NCI-H1092 treated with DMSO at 0.1 percent for 48 hours (cell line): ENCODE measurements around the gene ATP2A3.
A peak's percentile ranks its signal among the peaks of the same experiment; 100 is the strongest.

Experiments
- DNase-seq: peaks from one replicate; lab custom pipeline; 2025; lab: John Stamatoyannopoulos, UW

Gene ATP2A3

DNA sequence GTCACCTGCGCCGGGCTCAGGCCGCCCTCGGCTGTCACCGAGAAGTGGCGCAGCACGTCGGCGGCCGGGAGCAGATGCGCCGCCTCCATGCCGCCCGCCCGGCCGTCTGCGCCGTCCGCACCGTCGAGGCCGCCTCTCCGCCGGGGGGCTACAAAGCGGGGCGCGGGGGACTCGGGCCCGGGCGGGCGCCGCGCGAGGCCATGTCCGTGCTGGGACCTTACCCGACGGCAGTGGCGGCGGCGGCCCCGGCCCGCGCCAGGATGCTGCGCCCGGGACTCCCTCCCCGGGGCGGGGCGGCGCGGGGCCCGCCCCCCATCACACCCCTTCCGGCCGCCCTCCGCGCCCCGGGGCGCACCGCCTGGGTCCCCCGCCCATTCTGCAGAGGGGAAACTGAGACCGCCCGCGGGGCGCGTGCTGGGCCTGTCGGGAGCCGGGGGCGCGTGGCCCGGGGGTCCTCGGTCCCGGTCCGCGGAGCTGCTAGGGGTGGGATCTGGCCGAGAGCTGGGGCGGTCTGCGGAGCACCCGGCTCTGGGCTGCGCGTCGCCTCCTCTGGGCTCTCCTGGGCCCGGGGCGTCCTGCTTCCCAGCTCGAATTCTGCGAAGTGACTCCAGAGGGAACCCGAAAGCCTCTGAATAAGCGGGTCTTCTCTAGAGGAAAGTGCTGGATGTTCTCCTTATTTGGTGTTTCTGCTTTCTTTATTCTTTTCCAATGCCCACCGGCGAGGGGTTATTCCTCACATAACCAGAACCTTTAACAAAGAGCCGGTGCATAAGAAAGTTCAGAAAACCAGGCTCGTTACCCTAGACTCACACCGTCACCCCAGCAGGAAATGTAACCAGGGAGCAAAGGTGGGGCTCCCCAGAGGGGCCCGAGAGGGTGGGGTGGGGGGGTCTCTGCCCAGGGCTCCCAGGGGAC lies at the start of gene ATP2A3:
Gene ATP2A3, minus strand, starts transcription at position 235 of the 915 bp plus-strand sequence. Its CDS starts 146 bp downstream, at position 89.
- DNase-seq, result peak; percentile 64

DNA sequence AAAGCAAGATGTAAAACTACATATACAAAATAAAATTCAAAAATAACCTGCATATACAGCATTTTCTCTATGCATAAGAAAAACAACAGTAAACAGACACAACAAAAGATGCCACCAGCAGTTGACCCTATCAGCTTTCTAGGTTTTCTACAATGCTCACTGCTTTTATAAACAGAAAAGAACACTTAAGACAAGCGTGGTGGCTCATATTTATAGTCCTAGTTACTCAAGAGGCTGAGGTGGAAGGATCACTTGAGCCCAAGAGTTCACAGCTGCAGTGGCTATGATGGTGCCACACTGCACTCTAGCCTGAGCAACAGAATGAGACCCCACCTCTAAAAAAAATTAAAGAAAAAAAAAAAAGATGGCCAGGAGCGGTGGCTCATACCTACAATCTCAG lies 46.5 kb upstream of the ATP2A3 start:
- no peak for DNase-seq

DNA sequence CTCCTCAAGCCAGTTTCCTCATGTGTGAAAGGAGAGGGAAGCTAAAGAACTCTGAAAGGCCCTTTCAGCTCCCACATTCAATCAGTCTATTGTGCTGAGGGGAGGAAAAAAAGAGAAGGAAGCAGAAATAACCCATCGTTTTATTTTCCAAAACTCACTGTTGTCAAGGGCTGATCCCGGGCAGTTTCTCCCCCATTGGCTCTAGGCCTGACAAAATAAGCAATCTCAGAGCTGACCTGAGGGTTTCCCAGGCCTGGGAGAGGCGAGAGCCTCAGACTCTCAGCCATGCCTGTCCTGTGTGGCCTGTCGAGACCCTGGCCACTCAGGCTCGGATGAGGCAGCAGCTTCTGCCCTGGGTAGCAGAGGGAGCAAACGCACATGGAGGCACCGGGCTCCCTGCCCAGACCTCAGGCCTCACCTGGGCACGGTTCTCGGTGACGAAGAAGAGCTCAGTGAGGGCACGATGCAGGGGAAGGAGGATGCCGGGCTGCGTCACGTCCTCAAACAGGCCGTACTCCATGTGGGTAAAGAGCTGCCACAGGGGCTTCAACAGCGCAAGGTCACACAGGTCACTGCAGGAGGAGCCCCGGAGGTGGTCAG lies 45.0 kb upstream of the ATP2A3 start:
- DNase-seq, result no peak

DNA sequence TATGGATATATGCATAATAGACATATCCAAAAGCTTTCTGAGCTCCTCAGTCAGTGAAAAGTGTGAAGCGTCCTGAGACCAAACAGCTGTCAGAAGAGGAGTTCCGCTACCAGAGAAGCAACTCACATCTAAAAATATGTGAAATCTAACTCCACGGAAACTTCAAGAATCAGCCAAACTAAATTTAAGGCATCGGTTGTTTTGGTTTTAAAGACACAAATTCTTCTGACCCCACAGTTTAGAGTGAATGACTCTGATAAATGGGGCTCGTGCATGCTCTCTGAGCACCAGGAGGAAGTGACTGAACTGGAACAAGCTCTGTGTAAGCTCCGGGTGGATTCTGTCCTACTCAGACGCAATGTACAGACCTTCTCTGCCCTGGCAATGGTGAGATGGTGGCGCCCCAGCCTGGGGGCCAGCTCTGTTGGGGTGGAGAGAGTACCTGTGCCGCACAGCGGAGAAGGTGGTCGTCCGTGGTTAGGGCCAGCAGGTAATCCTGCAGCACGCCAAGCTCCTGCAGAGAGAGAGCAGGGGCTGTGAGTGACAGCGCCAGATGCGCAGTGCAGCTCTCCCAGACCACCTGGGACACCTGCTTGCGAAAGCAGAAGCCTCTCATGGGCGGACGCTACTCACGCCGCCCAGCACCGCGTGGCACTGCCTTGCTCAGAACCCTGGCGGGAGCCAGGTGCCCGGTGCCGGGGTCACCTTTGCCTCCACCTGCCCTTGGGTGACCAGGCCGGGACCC lies 44.4 kb upstream of the ATP2A3 start:
- DNase-seq, result no peak

DNA sequence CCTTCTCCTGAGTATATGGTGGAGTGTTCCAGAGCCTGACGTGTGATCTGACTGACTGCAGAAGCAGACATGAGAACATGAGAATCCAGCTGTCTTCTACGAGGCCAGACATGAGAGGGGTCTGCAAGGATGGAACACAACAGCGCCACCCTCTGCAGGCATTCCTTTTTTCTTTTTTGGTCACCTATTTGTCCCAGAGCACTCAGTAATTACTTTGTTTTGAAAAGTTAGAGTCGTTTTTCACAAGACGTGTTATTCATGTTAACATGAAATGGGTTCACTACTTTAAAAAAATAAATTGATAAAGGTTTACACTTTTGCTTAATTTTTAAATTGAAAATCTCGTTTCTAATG lies 43.8 kb upstream of the ATP2A3 start:
- DNase-seq, result no peak

DNA sequence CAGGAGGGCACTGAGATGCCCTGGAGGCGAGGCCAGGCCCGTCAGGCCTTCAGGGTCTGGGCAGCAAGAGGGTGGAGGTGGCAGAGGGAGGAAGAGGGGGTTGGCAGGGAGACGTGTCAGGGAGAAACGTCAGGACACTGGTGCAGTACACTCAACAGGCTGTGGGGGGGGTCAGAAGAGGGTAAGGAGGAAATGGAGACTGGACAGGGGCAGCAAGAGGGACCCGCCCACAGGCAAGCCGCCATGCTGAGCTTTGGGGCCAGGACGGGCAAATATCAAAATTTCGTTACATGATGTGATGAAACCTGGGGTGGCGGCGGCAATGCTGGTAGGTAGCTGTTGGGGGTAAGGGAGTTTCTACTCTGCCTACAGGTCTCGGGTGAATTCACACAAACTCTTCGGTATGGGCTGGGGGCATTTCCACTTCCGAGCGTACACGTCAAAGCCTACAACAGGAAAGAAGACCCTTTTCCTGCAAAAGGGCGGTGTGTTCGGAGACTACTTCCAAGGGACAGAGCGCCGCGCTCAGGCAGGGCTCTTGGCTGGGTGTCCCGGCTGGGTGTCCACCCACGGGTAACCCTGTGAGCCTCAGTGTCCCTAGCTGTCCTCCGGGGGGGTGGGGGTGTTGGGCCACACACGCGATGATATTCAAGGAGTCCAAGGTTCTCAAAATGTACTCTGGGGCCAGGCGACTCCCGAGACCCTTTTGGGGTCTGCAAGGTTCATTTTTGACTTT lies 43.3 kb upstream of the ATP2A3 start:
- no peak for DNase-seq

DNA sequence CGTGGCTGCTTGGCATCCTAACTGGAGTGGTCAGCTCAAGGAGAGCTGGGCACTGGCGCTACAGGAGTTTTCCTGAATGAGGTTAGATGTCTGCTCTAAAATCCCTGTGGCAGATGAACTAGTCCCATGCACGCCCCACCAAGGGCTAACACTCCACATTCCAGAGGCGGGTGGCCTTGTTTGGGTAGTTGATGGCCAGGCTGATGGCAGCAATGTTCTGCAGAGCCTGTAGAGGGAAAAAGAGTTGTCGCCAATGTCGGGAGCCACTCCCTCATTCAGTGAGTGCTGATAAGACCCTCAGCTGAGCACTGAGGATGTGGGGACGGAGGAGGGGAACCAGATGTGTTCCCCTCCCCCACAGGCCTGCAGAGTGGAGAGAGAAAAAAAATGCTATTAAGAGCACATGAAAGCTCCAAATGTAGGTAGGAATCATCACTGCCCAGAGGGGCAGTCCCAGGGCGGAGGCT lies 42.5 kb upstream of the ATP2A3 start:
- DNase-seq, result no peak

DNA sequence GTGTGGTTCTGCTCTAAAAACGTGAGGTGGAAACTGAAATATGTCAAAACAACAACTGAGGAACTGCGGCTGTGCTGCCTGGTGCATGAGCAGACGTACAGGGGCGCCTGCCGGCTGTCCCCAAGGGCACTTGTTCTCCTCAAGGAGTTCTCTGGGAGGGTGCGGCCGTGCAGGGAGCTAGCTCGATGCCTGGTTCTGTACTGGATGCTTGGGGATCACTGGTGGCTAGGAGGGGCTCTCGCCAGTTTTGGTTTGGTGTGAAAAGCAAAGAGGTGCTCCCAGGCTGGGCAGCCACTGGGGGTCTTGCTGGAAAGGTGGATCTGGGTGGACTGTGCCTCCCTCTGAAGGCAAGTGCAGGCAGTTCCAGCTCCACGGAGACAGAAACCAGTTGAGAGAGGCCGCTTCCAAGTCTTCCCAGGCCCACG lies 41.9 kb upstream of the ATP2A3 start:
- no peak for DNase-seq

DNA sequence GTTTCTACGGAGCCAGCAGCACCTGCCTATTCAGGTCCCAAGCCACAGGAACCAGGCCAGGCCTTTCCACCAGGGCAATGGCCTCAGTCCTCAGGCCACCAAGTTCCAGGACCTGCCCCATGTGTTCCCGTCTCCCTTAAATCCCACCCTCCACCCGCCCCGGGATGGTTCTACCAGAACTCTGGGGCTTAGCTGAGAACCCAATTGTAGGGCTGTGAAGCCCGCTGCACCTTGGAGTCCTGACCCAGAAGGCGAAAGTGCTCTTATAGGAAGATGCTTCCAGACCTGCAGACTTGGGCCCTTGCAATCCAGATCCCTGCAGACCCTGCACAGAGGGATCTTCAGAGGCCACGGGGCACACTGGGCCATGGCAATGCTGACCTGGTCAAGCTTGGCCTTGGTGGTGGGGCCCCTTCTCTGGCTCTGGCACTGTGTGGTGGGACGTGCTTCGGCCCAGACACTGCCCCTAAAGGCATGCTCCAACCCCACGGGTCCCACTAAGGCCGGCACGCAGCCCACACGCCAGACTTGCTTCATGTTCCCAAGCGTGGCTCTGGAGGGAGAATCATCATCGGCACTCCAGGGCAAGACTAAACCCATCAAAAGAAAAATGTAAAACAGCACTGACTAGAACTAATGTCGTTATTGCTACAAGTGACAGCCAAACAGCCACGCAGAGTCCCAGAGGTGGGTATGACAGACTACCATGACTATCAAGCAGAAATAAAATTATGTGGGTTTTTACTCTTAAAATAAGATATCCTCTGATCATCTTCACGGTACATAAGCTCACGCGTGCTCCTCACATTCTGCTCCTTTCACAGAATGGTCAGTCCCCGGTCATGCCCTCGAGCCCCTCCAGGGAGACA lies 41.3 kb upstream of the ATP2A3 start:
- DNase-seq, result no peak

DNA sequence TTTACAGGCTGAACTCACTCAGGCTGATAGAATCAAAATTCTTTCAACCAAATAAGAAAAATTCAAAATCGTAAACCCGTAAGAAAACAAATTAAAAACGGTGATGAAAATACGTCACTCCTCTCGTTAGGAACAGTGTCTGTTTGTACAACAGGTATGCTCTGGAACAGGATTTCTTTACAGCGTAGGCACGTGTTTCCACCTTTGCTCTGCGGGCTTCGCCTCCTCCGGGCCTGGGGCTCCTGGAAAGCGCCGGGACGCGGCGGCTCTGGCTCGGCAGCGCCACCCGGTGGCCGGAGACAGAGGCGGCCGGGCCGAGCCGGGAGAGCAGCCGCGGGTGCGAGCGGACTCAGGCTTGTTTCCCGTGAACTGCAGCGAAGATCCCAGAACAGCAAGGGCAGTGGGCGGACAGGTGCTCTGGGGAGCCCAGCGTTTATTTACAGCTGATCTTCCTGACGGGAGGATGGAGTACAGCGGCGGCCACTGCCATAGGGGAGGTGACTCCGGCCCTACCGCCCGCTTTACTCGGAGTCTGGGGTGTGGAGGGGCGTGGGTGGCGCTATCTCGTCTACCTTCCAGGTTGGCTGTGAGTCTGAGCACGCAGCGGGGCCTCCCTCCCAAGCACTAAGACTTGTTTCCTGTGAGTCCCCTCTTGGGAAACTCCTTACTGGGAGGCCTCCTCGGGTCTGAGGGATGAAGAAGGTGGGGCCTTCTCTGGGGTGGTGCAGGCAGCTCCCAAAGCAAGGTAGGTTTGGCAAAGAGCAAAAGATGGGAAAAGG lies 40.5 kb upstream of the ATP2A3 start:
- DNase-seq, result peak; percentile 19

DNA sequence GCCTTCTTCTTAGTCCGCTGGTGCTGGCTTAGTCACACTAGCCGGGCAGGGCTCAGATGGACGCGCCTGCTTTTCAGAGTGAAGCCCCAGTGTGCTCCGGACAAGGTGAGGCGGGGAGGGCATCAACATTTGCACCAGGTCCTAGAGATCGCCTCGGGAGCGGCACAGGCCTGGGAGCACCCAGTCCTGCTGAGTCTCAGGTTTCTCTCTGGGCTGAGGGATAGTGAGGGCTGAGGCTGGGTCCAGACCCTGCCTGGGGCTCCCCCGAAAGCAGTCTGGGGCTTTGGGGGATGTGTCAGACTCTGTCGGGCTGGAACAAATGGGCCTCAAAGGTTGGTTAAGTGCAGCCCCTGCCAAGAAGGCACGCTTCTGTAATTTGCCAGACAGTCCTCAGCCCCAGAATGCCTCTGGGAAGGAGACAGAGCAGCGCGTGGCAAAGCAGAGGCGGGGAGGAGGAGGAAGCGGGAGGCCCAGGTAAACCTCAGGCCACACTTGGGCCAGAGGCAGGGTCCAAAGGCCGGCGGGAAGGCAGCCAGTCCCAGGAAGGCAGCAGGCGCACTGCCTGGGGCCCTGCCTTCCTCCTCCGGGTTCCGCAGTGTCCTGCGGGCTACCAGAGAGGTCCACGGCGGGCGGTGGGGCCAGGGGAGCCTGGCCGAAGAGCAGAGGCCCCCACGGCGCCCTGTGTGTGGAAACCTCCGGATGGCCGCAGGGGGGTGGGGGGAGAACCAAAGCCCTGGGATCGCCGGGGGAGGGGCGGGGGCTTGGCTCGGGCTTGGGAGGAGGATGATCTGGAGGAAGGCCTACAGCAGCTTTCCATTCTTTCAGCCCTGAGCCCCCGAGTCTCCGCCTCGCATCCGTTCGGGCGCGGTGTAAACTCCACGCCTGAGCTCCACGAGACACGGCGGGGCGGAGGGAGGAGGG lies 39.5 kb upstream of the ATP2A3 start:
- no peak for DNase-seq

DNA sequence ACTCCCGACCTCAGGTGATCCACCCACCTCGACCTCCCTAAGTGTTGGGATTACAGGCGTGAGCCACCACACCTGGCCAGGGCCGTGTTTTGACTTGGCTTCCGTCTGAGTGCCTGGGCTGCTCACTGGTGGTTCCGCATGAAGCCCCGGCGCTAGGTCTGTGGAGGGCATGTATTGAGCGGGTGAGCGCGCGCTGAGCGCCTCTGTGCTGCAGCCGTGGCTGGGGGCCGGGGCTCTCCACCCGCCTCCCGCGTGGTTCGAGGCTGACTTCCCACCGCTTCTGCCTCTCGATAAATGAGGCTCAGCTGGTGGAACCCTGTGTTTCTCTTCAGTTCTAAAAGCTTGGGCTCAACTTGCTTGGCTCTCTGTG lies 38.9 kb upstream of the ATP2A3 start:
- no peak for DNase-seq

DNA sequence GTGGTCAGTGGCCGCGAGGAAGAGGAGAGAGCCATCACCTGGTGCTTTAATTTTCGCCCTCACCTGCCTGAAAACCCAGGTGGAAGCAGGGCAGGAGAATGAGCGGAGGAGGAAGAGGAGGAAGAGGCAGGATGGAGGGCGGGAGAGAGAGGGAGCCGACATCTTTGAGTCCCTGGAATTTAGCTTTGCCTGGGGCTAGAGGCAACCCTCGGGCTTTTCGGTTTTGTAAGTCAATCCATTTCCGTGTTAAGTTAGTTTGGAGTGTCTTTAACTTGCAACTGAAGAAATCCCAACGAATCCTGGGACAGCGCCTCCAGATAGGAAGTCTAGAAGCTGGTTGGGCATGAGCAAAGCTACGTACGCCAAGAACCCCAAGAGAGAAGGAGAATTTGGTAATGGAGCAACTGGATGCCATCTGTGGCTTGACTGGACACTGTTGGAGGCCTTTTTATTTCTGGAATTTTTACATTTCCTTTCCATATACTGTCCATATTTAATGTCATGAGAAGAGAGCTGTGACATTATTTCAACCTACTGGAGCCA lies 36.9 kb upstream of the ATP2A3 start:
- no peak for DNase-seq

DNA sequence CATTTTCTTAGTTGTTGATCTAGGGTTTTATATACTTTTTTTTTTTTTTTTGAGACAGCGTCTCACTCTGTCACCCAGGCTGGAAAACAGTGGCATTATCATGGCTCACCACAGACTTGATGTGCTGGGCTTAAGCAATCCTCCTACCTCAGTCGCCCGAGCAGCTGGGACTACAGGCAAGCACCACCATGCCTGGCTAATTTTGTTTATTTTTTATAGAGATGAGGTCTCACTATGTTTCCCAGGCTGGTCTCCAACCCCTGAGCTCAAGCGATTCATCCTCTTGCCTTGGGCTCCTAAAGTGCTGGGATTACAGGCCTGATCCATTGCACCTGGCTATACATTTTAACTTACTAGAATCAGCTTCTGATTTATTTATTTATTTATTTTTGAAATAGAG lies 34.2 kb upstream of the ATP2A3 start:
- no peak for DNase-seq

DNA sequence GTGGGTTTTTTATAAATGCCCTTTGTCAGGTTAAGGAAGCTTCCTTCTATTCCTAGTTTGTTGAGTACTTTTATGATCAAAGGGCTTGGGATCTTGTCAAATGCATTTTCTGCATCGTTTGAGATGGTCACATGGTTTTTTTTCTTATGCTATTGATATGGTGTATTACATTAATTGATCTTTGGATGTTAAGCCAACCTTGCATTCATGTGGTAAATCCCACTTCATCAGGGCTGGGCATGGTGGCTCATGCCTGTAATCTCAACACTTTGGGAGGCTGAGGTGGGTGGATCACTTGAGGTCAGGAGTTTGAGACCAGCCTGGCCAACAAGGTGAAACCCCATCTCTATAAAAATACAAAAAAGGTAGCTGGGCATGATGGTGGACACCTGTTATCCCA lies 30.8 kb upstream of the ATP2A3 start:
- DNase-seq, result no peak

DNA sequence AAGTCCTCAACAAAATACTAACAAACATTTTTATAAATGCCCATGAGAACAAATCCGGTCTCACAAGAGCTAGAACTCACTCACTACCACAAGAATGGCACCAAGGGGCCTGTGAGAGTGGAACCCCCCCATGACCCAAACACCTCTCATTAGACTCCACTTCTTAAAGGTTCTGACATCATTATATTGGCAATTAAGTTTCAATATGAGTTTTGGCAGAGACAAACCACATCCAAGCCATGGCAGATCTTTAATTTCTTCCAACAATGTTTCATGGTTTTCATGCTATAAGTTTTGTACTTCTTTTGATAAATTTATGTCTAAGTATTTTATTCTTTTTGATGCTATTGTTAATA lies 30.0 kb upstream of the ATP2A3 start:
- DNase-seq, result no peak

DNA sequence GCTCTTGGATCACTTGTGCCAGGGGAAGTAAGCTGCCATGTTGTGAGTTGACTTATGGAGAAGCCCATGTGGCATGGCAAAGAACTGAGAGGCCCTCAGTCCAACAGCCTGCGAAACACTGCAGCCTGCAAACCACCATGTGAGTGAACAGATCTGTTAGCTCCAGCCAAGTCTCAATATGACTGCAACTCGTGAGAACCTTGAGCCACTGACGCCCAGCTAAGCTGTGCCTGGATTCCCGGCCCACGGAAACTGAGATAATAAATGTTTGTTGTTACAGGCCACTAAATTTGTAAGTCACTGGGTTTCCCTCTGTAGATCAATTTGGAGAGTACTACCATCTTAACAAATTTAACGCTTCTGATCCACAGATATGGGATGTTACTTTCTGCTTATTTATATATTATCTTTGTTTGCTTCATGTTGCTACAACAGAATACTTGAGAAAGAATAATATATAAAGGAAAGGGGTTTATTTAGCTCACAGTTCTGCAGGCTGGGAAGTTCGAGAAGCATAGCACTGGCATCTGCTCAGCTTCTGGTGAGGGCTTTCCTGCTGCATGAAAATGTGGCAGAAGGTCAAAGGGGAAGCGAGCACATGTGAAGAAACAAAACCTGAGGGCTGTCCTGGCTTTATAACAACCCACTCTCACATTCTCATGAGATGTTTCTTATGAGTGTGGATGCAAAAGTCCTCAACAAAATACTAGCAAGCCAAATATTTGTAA lies 29.4 kb upstream of the ATP2A3 start:
- DNase-seq, result no peak

DNA sequence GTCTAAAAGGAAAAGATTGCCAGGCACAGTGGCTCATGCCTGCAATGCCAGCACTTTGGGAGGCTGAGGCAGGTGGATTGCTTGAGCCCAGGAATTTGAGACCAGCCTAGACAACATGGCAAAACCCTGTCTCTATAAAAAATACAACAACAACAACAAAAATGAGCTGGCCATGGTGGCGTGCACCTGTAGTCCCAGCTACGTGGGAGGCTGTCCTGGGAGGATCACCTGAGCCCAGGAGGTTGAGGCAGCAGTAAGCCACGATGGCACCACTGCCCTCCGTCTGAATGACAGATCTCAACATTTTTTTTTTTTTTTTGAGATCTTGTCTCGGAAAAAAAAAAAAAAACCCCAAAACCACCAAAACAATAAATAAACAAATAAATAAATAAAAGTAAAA lies 28.1 kb upstream of the ATP2A3 start:
- no peak for DNase-seq
